ENCODE measurements around the gene RNASEH1. TPM values are rescaled to one million over a fixed set of nuclear protein-coding genes. Genes with fewer than 3 reads are reported as not detected.
A peak's percentile ranks its signal among the peaks of the same experiment; 100 is the strongest.

The RNASEH1 gene
- total and polyA plus RNA-seq, 10 of the 15 experiments (the other 5 are each of a cell fraction or from before 2014, with no cell fraction given): 18.2 to 68.5 (median 28.2) TPM

DNA sequence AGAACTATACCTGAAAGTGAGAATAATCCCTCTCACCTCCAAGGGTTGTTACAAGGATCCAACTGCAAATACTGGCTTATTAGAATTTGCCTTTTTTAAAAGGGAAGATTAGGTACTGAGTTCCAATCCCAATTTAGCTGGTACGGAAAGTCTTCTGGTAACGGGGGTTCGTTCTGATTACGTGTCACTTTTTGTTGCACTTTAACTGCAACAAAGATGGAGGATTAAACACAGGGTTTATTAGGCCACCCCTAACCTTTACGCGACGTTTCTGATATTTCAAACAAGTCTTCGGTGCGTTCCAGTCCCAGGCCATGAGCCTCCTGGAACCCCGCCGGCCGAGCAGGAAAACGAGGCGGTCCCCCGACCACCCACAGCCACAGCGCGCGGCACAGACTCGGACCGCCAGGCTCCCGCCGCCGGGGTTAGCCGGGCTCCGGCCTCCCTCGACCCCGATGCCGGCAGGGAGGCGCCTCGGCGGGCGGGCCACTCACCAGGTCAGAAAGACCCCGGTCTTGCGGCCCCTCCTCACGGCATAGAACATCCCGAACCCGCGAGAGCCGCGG lies 411 bp downstream of the RNASEH1 start (continued):
- TF ChIP-seq, protein P1, sequence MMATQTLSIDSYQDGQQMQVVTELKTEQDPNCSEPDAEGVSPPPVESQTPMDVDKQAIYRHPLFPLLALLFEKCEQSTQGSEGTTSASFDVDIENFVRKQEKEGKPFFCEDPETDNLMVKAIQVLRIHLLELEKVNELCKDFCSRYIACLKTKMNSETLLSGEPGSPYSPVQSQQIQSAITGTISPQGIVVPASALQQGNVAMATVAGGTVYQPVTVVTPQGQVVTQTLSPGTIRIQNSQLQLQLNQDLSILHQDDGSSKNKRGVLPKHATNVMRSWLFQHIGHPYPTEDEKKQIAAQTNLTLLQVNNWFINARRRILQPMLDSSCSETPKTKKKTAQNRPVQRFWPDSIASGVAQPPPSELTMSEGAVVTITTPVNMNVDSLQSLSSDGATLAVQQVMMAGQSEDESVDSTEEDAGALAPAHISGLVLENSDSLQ (IDR thresholded peaks at IDR 0.05): no peak
- TF ChIP-seq NFXL1 (IDR thresholded peaks at IDR 0.05; ENCODE audit: borderline replicate concordance) (no peak), WRNIP1 (IDR thresholded peaks at IDR 0.05; ENCODE audit: borderline replicate concordance, low read depth, low read length) (no peak), HDAC6 (IDR thresholded peaks at IDR 0.05; ENCODE audit: unreplicated experiment) (no peak), ZBED1 (IDR thresholded peaks at IDR 0.05; ENCODE audit: borderline replicate concordance) (no peak), MEF2B (IDR thresholded peaks at IDR 0.05; ENCODE audit: partially characterized antibody, poor library complexity, severe bottlenecking) (no peak), ASH2L (IDR thresholded peaks at IDR 0.05; ENCODE audit: borderline replicate concordance, low read depth) (0 out of 2 replicates have a peak, but pooled peaks have one; percentile 50)
- TF ChIP-seq, protein P2, sequence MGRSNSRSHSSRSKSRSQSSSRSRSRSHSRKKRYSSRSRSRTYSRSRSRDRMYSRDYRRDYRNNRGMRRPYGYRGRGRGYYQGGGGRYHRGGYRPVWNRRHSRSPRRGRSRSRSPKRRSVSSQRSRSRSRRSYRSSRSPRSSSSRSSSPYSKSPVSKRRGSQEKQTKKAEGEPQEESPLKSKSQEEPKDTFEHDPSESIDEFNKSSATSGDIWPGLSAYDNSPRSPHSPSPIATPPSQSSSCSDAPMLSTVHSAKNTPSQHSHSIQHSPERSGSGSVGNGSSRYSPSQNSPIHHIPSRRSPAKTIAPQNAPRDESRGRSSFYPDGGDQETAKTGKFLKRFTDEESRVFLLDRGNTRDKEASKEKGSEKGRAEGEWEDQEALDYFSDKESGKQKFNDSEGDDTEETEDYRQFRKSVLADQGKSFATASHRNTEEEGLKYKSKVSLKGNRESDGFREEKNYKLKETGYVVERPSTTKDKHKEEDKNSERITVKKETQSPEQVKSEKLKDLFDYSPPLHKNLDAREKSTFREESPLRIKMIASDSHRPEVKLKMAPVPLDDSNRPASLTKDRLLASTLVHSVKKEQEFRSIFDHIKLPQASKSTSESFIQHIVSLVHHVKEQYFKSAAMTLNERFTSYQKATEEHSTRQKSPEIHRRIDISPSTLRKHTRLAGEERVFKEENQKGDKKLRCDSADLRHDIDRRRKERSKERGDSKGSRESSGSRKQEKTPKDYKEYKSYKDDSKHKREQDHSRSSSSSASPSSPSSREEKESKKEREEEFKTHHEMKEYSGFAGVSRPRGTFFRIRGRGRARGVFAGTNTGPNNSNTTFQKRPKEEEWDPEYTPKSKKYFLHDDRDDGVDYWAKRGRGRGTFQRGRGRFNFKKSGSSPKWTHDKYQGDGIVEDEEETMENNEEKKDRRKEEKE (IDR thresholded peaks at IDR 0.05): no peak
- TF ChIP-seq, protein P3, sequence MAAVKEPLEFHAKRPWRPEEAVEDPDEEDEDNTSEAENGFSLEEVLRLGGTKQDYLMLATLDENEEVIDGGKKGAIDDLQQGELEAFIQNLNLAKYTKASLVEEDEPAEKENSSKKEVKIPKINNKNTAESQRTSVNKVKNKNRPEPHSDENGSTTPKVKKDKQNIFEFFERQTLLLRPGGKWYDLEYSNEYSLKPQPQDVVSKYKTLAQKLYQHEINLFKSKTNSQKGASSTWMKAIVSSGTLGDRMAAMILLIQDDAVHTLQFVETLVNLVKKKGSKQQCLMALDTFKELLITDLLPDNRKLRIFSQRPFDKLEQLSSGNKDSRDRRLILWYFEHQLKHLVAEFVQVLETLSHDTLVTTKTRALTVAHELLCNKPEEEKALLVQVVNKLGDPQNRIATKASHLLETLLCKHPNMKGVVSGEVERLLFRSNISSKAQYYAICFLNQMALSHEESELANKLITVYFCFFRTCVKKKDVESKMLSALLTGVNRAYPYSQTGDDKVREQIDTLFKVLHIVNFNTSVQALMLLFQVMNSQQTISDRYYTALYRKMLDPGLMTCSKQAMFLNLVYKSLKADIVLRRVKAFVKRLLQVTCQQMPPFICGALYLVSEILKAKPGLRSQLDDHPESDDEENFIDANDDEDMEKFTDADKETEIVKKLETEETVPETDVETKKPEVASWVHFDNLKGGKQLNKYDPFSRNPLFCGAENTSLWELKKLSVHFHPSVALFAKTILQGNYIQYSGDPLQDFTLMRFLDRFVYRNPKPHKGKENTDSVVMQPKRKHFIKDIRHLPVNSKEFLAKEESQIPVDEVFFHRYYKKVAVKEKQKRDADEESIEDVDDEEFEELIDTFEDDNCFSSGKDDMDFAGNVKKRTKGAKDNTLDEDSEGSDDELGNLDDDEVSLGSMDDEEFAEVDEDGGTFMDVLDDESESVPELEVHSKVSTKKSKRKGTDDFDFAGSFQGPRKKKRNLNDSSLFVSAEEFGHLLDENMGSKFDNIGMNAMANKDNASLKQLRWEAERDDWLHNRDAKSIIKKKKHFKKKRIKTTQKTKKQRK (IDR thresholded peaks at IDR 0.05; ENCODE audit: low read depth, low read length): no peak
- TF ChIP-seq, protein P4, sequence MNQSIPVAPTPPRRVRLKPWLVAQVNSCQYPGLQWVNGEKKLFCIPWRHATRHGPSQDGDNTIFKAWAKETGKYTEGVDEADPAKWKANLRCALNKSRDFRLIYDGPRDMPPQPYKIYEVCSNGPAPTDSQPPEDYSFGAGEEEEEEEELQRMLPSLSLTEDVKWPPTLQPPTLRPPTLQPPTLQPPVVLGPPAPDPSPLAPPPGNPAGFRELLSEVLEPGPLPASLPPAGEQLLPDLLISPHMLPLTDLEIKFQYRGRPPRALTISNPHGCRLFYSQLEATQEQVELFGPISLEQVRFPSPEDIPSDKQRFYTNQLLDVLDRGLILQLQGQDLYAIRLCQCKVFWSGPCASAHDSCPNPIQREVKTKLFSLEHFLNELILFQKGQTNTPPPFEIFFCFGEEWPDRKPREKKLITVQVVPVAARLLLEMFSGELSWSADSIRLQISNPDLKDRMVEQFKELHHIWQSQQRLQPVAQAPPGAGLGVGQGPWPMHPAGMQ (IDR thresholded peaks at IDR 0.05; ENCODE audit: borderline replicate concordance): no peak
